HCT116 (cell line): ENCODE data around the gene RNPEP. TPM values are rescaled to one million over a fixed set of nuclear protein-coding genes. Genes with fewer than 3 reads are reported as not detected.

Source experiments
- ATAC-seq: fragments of 200-7000 bp; cut with Tn5 transposase; 2 replicates; pipeline ENCODE4 v1.9.1; 2020; ENCODE audit warnings: mild to moderate bottlenecking, moderate library complexity
- BruUV-seq: library from RNA; stranded (reverse); fragments of 400-500 nt; replicated peaks from 2 replicates; lab custom pipeline; 2021; lab: Mats Ljungman, UMichigan
- CTCF ChIA-PET: fragments of 300-600 bp; sonication (Branson Sonifier 250); formaldehyde crosslinking; loops from one replicate; lab custom pipeline; 2021; ENCODE audit warnings: antibody characterized with exemption; lab: Charles Lee
- POLR2A ChIA-PET: fragments of 300-600, 350-600 bp; sonication (Branson Sonifier 250); formaldehyde crosslinking; loops from one replicate; lab custom pipeline; 2021; ENCODE audit warnings: antibody characterized with exemption; lab: Charles Lee
- RAD21 ChIA-PET, 2 experiments: fragments of 300-600 bp; sonication (Branson Sonifier 250); formaldehyde crosslinking; loops; one replicate each; lab custom pipeline; 2023; ENCODE audit warnings: low total read pairs in 2 of 2; ENCODE audit not compliant: uncharacterized antibody in 2 of 2, unreplicated experiment in 2 of 2, low non-redundant PET in 1 of 2; lab: Charles Lee
- DNase-seq: peaks from one replicate; pipeline ENCODE4 v3.0.0-alpha.2; 2010; ENCODE audit warnings: low read depth, low spot score
- H2AFZ ChIP-seq: fragments of 200-600 bp; shearing (Covaris generic), sonication (generic); 2 replicates; pipeline ENCODE4 v1.6.1; 2017; ENCODE audit warnings: low read depth, mixed run types, mixed read lengths, antibody characterized with exemption, low read length; ENCODE audit not compliant: poor library complexity, severe bottlenecking
- H3K27ac ChIP-seq: 2 replicates; pipeline ENCODE4 v1.5.1; 2012; ENCODE audit warnings: low read depth, low read length
- H3K27me3 ChIP-seq: fragments of 200-600 bp; sonication (generic); 2 replicates; pipeline ENCODE4 v1.6.1; 2016; ENCODE audit warnings: mixed run types, low read length, mixed read lengths; ENCODE audit not compliant: insufficient read depth
- H3K36me3 ChIP-seq, 2 experiments: fragments of 200-500 bp in 1 of 2; fragments of 200-600 bp in 1 of 2; sonication (Bioruptor generic) in 1 of 2; sonication (generic) in 1 of 2; 2 replicates each; pipeline versions ENCODE4 v1.5.1 to v1.6.1; 2014 to 2016; ENCODE audit warnings: low read length in 2 of 2, inconsistent platforms in 1 of 2, mixed read lengths in 1 of 2, mixed run types in 1 of 2; ENCODE audit not compliant: insufficient read depth in 2 of 2, control insufficient read depth in 1 of 2
- H3K4me1 ChIP-seq, 2 experiments: fragments of 200-600 bp in 1 of 2; sonication (generic) in 1 of 2; 2 replicates each; pipeline versions ENCODE4 v1.5.1 to v1.6.1; 2012 to 2017; ENCODE audit warnings: low read length in 2 of 2, inconsistent platforms in 1 of 2, mild to moderate bottlenecking in 1 of 2, mixed read lengths in 1 of 2, mixed run types in 1 of 2, moderate library complexity in 1 of 2; ENCODE audit not compliant: insufficient read depth in 2 of 2, control insufficient read depth in 1 of 2
- H3K4me2 ChIP-seq: fragments of 200-600 bp; sonication (generic); 2 replicates; pipeline ENCODE4 v1.6.1; 2017; ENCODE audit warnings: mixed run types, low read length, mixed read lengths
- H3K4me3 ChIP-seq, 2 experiments: fragments of 200-600 bp in 1 of 2; sonication (generic) in 1 of 2; replicated peaks in 1 of 2; 2 replicates each; pipeline ENCODE4 v1.5.1; 2011 to 2016; ENCODE audit warnings: low read length in 2 of 2, control low read depth in 1 of 2, low read depth in 1 of 2, mild to moderate bottlenecking in 1 of 2, mixed read lengths in 1 of 2, mixed run types in 1 of 2
- H3K79me2 ChIP-seq: fragments of 200-600 bp; sonication (generic); 2 replicates; pipeline ENCODE4 v1.6.1; 2017; ENCODE audit warnings: mild to moderate bottlenecking, mixed run types, low read length, moderate library complexity, mixed read lengths; ENCODE audit not compliant: insufficient read depth
- H3K9ac ChIP-seq: fragments of 200-600 bp; sonication (generic); 2 replicates; pipeline ENCODE4 v1.6.1; 2016; ENCODE audit warnings: low read length, mixed read lengths
- H3K9me2 ChIP-seq: fragments of 200-600 bp; sonication (generic), shearing (Covaris generic); 2 replicates; pipeline ENCODE4 v1.6.1; 2017; ENCODE audit warnings: mixed run types, mild to moderate bottlenecking, moderate library complexity; ENCODE audit not compliant: insufficient read depth
- H3K9me3 ChIP-seq, 2 experiments: fragments of 200-500 bp in 1 of 2; fragments of 200-600 bp in 1 of 2; sonication (Bioruptor generic) in 1 of 2; sonication (generic) in 1 of 2; 2 replicates each; pipeline ENCODE4 v1.6.1; 2014 to 2017; ENCODE audit warnings: low read length in 2 of 2, mixed read lengths in 2 of 2, inconsistent platforms in 1 of 2, low read depth in 1 of 2, mild to moderate bottlenecking in 1 of 2, mixed run types in 1 of 2, moderate library complexity in 1 of 2; ENCODE audit not compliant: control insufficient read depth in 1 of 2, insufficient read depth in 1 of 2
- H4K20me1 ChIP-seq: fragments of 200-600 bp; sonication (generic), shearing (Covaris generic); 2 replicates; pipeline ENCODE4 v1.6.1; 2017; ENCODE audit warnings: mixed run types, mild to moderate bottlenecking, moderate library complexity; ENCODE audit not compliant: insufficient read depth
- CBX3 ChIP-seq: IDR thresholded peaks from 2 replicates; pipeline ENCODE4 v1.6.1; 2012; ENCODE audit warnings: low read depth
- CEBPB ChIP-seq: IDR thresholded peaks from 2 replicates; pipeline ENCODE4 v1.6.1; 2012; ENCODE audit warnings: low read depth
- EGR1 ChIP-seq: IDR thresholded peaks from 2 replicates; pipeline ENCODE4 v1.6.1; 2012; ENCODE audit warnings: low read depth
- ELF1 ChIP-seq: IDR thresholded peaks from 2 replicates; pipeline ENCODE4 v1.6.1; 2012; ENCODE audit warnings: low read depth, borderline replicate concordance
- EZH2 ChIP-seq: fragments of 200-600 bp; sonication (generic); IDR thresholded peaks from 2 replicates; pipeline ENCODE4 v1.6.1; 2017; ENCODE audit warnings: antibody characterized with exemption, mixed run types
- FOSL1 ChIP-seq: IDR thresholded peaks from 2 replicates; pipeline ENCODE4 v1.6.1; 2012; ENCODE audit warnings: low read depth
- JUND ChIP-seq: IDR thresholded peaks from 2 replicates; pipeline ENCODE4 v1.6.1; 2012
- POLR2A ChIP-seq: IDR thresholded peaks from 2 replicates; pipeline ENCODE4 v1.7.0; 2011; ENCODE audit warnings: borderline replicate concordance; ENCODE audit not compliant: insufficient read depth, insufficient read length; ENCODE audit errors: extremely low read depth
- POLR2AphosphoS5 ChIP-seq: IDR thresholded peaks from 2 replicates; pipeline ENCODE4 v1.6.1; 2011; ENCODE audit warnings: mild to moderate bottlenecking, low read depth, low read length, moderate library complexity
- RAD21 ChIP-seq: IDR thresholded peaks from 2 replicates; pipeline ENCODE4 v1.6.1; 2012; ENCODE audit warnings: low read depth, mild to moderate bottlenecking
- SIN3A ChIP-seq: IDR thresholded peaks from 2 replicates; pipeline ENCODE4 v1.6.1; 2012; ENCODE audit warnings: low read depth
- SP1 ChIP-seq: IDR thresholded peaks from 2 replicates; pipeline ENCODE4 v1.6.1; 2012; ENCODE audit warnings: low read depth
- SRF ChIP-seq: IDR thresholded peaks from 2 replicates; pipeline ENCODE4 v1.6.1; 2012; ENCODE audit warnings: low read depth
- ZFX ChIP-seq: fragments of 450-650 bp; IDR thresholded peaks from 2 replicates; pipeline ENCODE4 v1.6.1; 2017
- ZNF274 ChIP-seq: fragments of 200-500 bp; sonication (Bioruptor generic); IDR thresholded peaks from 2 replicates; pipeline ENCODE4 v1.6.1; 2014; ENCODE audit warnings: mild to moderate bottlenecking, low read depth, low read length, inconsistent platforms
- intact Hi-C: fragments of 100-400 bp; cut with micrococcal nuclease; formaldehyde crosslinking; loops from 2 replicates; pipeline ENCODE4 v1.10.0; 2022
- total RNA-seq: library from RNA; stranded (reverse); gene quantifications from one replicate; pipeline ENCODE4 v1.2.1, GENCODE V29; 2021; ENCODE audit not compliant: unreplicated experiment
- TF ChIP-seq, protein P1 (sequence below), 3 experiments: fragments of 200-600 bp in 1 of 3; sonication (generic) in 1 of 3; IDR thresholded peaks in 2 of 3; conservative IDR thresholded peaks in 1 of 3; 2 replicates each; pipeline ENCODE4 v1.5.1; 2012 to 2017; ENCODE audit warnings: low read depth in 2 of 3, low read length in 2 of 3, antibody characterized with exemption in 1 of 3, borderline replicate concordance in 1 of 3, control low read depth in 1 of 3, mild to moderate bottlenecking in 1 of 3, mixed read lengths in 1 of 3, mixed run types in 1 of 3, moderate library complexity in 1 of 3; ENCODE audit not compliant: insufficient read depth in 1 of 3
- TF ChIP-seq, protein P2 (sequence below): IDR thresholded peaks from 2 replicates; pipeline ENCODE4 v1.6.1; 2012; ENCODE audit warnings: low read depth
- TF ChIP-seq, protein P3 (sequence below): IDR thresholded peaks from 2 replicates; pipeline ENCODE4 v1.6.1; 2011; ENCODE audit warnings: mild to moderate bottlenecking, low read length, moderate library complexity; ENCODE audit not compliant: insufficient replicate concordance; ENCODE audit errors: extremely low read depth
- TF ChIP-seq, protein P4 (sequence below): IDR thresholded peaks from 2 replicates; pipeline ENCODE4 v1.6.1; 2012
- TF ChIP-seq, protein P5 (sequence below): IDR thresholded peaks from 2 replicates; pipeline ENCODE4 v1.6.1; 2012

Gene RNPEP
- total RNA-seq, 1 experiment from 2014 or later = 85.9 TPM

DNA sequence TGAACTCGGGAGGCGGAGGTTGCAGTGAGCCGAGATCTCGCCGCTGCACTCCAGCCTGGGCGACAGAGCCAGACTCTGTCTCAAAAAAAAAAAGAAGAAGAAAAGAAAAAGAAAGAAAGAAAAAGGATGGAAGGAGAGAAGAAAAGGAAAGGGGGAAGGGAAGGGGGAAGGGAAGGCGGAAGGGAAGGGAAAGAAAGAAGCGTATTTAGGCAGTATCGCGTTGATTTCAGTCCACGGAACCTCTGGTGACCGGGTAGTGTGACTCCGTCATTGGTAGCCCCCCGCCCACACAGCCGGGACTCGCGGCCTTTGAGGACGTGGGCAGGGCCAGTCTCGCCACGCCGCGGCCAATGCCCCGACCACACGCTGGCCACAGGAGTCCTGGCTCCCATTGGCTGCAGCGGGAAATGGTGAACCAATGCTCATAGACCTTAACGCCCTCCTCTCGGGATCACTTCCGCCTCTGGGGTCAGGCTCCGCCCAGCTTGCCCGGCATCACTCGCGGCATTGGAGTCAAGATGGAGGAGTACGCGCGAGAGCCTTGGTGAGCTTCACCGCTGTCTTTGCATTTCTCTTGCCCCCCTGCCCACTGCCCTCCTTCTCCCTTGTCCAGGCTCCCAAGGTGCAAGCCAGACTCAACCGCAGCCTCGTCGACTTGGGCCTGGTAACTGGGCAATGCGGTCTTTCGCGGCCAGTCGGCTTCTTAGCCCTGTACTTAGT, 27.3 kb upstream of the RNPEP start, which contains the start of gene TIMM17A:
Gene TIMM17A, plus strand, starts transcription at position 495 of the 720 bp plus-strand sequence. Its CDS starts 24 bp downstream, at position 519.
- H3K4me1 ChIP-seq = peaks cover 4 to 10% of the 10 kb centered on the region in 2 experiments; a peak in 1 of 4 replicates
- TF ChIP-seq SP1 (peak; percentile 93), JUND (no peak), POLR2A (peak; percentile 95), POLR2AphosphoS5 (peak; percentile 98), CBX3 (0 out of 2 replicates have a peak, but pooled peaks have one; percentile 54), ZFX (peak; percentile 30; the same call in 1 of the 2 replicates), EGR1 (peak; percentile 96), SIN3A (peak; percentile 88), EZH2 (no peak), CEBPB (no peak), FOSL1 (no peak), SRF (no peak), ZNF274 (no peak), RAD21 (no peak), ELF1 (peak; percentile 63; the same call in 1 of the 2 replicates)
- TF ChIP-seq, protein P1, sequence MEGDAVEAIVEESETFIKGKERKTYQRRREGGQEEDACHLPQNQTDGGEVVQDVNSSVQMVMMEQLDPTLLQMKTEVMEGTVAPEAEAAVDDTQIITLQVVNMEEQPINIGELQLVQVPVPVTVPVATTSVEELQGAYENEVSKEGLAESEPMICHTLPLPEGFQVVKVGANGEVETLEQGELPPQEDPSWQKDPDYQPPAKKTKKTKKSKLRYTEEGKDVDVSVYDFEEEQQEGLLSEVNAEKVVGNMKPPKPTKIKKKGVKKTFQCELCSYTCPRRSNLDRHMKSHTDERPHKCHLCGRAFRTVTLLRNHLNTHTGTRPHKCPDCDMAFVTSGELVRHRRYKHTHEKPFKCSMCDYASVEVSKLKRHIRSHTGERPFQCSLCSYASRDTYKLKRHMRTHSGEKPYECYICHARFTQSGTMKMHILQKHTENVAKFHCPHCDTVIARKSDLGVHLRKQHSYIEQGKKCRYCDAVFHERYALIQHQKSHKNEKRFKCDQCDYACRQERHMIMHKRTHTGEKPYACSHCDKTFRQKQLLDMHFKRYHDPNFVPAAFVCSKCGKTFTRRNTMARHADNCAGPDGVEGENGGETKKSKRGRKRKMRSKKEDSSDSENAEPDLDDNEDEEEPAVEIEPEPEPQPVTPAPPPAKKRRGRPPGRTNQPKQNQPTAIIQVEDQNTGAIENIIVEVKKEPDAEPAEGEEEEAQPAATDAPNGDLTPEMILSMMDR (IDR thresholded peaks at IDR 0.05 in 2 of 3, conservative IDR thresholded peaks at IDR 0.05 in 1 of 3; ENCODE audit: borderline replicate concordance in 1 of 3, insufficient read depth in 1 of 3, low read depth in 2 of 3, low read length in 2 of 3) = no peak
- TF ChIP-seq, protein P2, sequence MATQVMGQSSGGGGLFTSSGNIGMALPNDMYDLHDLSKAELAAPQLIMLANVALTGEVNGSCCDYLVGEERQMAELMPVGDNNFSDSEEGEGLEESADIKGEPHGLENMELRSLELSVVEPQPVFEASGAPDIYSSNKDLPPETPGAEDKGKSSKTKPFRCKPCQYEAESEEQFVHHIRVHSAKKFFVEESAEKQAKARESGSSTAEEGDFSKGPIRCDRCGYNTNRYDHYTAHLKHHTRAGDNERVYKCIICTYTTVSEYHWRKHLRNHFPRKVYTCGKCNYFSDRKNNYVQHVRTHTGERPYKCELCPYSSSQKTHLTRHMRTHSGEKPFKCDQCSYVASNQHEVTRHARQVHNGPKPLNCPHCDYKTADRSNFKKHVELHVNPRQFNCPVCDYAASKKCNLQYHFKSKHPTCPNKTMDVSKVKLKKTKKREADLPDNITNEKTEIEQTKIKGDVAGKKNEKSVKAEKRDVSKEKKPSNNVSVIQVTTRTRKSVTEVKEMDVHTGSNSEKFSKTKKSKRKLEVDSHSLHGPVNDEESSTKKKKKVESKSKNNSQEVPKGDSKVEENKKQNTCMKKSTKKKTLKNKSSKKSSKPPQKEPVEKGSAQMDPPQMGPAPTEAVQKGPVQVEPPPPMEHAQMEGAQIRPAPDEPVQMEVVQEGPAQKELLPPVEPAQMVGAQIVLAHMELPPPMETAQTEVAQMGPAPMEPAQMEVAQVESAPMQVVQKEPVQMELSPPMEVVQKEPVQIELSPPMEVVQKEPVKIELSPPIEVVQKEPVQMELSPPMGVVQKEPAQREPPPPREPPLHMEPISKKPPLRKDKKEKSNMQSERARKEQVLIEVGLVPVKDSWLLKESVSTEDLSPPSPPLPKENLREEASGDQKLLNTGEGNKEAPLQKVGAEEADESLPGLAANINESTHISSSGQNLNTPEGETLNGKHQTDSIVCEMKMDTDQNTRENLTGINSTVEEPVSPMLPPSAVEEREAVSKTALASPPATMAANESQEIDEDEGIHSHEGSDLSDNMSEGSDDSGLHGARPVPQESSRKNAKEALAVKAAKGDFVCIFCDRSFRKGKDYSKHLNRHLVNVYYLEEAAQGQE = no peak
- TF ChIP-seq, protein P3, sequence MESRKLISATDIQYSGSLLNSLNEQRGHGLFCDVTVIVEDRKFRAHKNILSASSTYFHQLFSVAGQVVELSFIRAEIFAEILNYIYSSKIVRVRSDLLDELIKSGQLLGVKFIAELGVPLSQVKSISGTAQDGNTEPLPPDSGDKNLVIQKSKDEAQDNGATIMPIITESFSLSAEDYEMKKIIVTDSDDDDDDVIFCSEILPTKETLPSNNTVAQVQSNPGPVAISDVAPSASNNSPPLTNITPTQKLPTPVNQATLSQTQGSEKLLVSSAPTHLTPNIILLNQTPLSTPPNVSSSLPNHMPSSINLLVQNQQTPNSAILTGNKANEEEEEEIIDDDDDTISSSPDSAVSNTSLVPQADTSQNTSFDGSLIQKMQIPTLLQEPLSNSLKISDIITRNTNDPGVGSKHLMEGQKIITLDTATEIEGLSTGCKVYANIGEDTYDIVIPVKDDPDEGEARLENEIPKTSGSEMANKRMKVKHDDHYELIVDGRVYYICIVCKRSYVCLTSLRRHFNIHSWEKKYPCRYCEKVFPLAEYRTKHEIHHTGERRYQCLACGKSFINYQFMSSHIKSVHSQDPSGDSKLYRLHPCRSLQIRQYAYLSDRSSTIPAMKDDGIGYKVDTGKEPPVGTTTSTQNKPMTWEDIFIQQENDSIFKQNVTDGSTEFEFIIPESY = peak; percentile 56
- TF ChIP-seq, protein P4, sequence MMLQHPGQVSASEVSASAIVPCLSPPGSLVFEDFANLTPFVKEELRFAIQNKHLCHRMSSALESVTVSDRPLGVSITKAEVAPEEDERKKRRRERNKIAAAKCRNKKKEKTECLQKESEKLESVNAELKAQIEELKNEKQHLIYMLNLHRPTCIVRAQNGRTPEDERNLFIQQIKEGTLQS = no peak
- TF ChIP-seq, protein P5, sequence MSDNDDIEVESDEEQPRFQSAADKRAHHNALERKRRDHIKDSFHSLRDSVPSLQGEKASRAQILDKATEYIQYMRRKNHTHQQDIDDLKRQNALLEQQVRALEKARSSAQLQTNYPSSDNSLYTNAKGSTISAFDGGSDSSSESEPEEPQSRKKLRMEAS = peak; percentile 91

More for the DNA sequence above, 27.3 kb upstream of the RNPEP start, which contains the start of gene TIMM17A:
- peak within 1 kb of the TSS; percentile 79 for H3K27ac ChIP-seq
- no peaks in the 10 kb centered on the region for H3K27me3 ChIP-seq
- peak; percentile 96 for DNase-seq
- peak within 1 kb of the TSS; percentile 96 for H3K9ac ChIP-seq
- intact Hi-C loops = loop anchor here (5.0 kb wide), 1 partner anchor 58 kb away; no protein-coding TSS in a partner anchor
- POLR2A ChIA-PET = interaction anchor here (0.6 to 1.4 kb wide), 8 partner anchors 9 to 235 kb away, joined by 3 to 7 read pairs (median 4); no protein-coding TSS in a partner anchor
- no TSS peak for BruUV-seq
- peaks cover 42% of the 10 kb centered on the region for H3K79me2 ChIP-seq
- H4K20me1 ChIP-seq = 0 out of 2 replicates have a peak, but pooled peaks cover 3% of the 10 kb centered on the region
- peaks cover 15 to 20% of the 10 kb centered on the region in 2 experiments for H3K36me3 ChIP-seq
- no peaks in the 10 kb centered on the region for H3K9me3 ChIP-seq
- CTCF ChIA-PET = interaction anchor here (1.1 to 2.3 kb wide), 2 partner anchors 17 to 59 kb away, joined by 4 to 13 read pairs; no protein-coding TSS in a partner anchor
- peak; percentile 99 for ATAC-seq
- H3K9me2 ChIP-seq = no peaks in the 10 kb centered on the region
- RAD21 ChIA-PET = no interaction called here
- H2AFZ ChIP-seq = no peak within 1 kb of the TSS
- peak within 1 kb of the TSS; percentile 73 for H3K4me2 ChIP-seq
- H3K4me3 ChIP-seq = peak within 1 kb of the TSS; percentile 91 to 94
